ENCODE measurements around the gene ME1.

DNA sequence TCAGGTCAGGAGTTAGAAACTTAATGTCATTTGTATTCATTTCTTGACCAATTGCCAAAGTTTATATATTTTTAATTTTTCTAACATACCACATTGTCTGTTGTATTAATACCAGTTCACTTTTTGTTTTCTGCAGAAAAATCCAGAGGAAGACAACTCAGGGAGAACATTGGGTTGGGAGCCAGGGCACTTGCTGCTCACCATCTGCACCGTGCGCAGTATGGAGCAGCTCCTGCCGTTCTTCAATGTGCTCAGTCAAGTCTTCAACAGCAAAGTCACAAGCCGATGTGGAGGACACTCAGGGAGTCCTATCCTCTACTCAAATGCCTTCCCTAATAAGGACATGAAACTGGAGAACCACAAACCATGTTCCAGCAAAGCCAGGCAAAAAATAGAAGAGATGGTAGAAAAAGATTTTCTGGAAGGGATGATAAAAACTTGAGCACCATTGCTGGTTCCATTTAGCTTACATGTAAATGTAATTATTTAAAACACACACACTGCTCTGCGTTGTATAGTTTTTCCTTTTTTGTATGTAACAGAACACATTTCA is 263.0 kb downstream of the ME1 start:
- TF ChIP-seq, protein P1, sequence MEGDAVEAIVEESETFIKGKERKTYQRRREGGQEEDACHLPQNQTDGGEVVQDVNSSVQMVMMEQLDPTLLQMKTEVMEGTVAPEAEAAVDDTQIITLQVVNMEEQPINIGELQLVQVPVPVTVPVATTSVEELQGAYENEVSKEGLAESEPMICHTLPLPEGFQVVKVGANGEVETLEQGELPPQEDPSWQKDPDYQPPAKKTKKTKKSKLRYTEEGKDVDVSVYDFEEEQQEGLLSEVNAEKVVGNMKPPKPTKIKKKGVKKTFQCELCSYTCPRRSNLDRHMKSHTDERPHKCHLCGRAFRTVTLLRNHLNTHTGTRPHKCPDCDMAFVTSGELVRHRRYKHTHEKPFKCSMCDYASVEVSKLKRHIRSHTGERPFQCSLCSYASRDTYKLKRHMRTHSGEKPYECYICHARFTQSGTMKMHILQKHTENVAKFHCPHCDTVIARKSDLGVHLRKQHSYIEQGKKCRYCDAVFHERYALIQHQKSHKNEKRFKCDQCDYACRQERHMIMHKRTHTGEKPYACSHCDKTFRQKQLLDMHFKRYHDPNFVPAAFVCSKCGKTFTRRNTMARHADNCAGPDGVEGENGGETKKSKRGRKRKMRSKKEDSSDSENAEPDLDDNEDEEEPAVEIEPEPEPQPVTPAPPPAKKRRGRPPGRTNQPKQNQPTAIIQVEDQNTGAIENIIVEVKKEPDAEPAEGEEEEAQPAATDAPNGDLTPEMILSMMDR (IDR thresholded peaks at IDR 0.05; ENCODE audit: borderline replicate concordance, extremely low read depth, low read length, poor library complexity, severe bottlenecking) = no peak
- TF ChIP-seq EZH2 (IDR thresholded peaks at IDR 0.05; ENCODE audit: borderline replicate concordance, low read depth, low read length, severe bottlenecking) = no peak
